Transverse colon (tissue), 4 donors: Measurements from ENCODE around the gene RPL18A. TPM values are rescaled to one million over a fixed set of nuclear protein-coding genes. Genes with fewer than 3 reads are reported as not detected.
"Not testable (repeated sequence)": the region's sequence is repeated elsewhere in the genome, so short reads cannot be mapped to it uniquely, and the experiment has no call there.

ENCODE experiments used
- DNase-seq: peaks from one replicate; pipeline ENCODE4 v3.0.0-alpha.2; 2019
- H3K27ac ChIP-seq, 4 donors: fragments of 200-600 bp; sonication (generic); 2 replicates each; pipeline ENCODE4 v1.5.1; 2016 to 2018; ENCODE audit warnings: inconsistent platforms in 4 of 4
- H3K27me3 ChIP-seq: fragments of 200-600 bp; sonication (generic); 2 replicates; pipeline ENCODE4 v1.5.1; 2017; ENCODE audit warnings: inconsistent platforms
- H3K36me3 ChIP-seq, 4 donors: fragments of 200-600 bp; sonication (generic); 2 replicates each; pipeline ENCODE4 v1.5.1; 2017 to 2019; ENCODE audit warnings: inconsistent platforms in 4 of 4
- H3K4me1 ChIP-seq, 4 donors: fragments of 200-600 bp; sonication (generic); 2 replicates each; pipeline ENCODE4 v1.5.1; 2017 to 2020; ENCODE audit warnings: inconsistent platforms in 4 of 4
- H3K4me3 ChIP-seq, 4 donors: fragments of 200-600 bp; sonication (generic); 1 replicate in 1 of 4; 2 replicates in 3 of 4; pipeline versions ENCODE4 v1.5.1 to v1.6.1; 2017 to 2019; ENCODE audit warnings: inconsistent platforms in 4 of 4
- H3K9me3 ChIP-seq, 2 donors: fragments of 200-600 bp; sonication (generic); 2 replicates each; pipeline ENCODE4 v1.5.1; 2017 to 2019; ENCODE audit warnings: inconsistent platforms in 2 of 2
- EP300 ChIP-seq: sonication (generic); formaldehyde crosslinking; IDR thresholded peaks from one replicate; pipeline ENCODE4 v1.6.1; 2017; ENCODE audit warnings: antibody characterized with exemption, low read depth
- POLR2A ChIP-seq: fragments of 450-650 bp; IDR thresholded peaks from one replicate; pipeline ENCODE4 v1.6.1; 2016; ENCODE audit warnings: antibody characterized with exemption, mild to moderate bottlenecking, moderate library complexity
- POLR2AphosphoS5 ChIP-seq, 3 donors: sonication (generic); formaldehyde crosslinking; IDR thresholded peaks; one replicate each; pipeline ENCODE4 v1.6.1; 2016; ENCODE audit warnings: antibody characterized with exemption in 3 of 3
- WGBS, 2 donors: methylation state at CpG; one replicate each; pipeline ENCODE4 v1.1.5; 2018; ENCODE audit warnings: low coverage in 1 of 2; 5-methylcytosine and 5-hydroxymethylcytosine counted together
- in situ Hi-C, 4 donors: fragments of 200-750 bp; cut with MboI; loops; one replicate each; pipeline versions ENCODE4 v1.15.0 to v1.15.1; 2017; ENCODE audit warnings: low sequenced_read_pairs in 3 of 4, low pct_ligation_motif_present in 1 of 4, low pct_unique_long_range_greater_than_20kb in 1 of 4
- intact Hi-C: fragments of 100-400 bp; cut with DNase I; formaldehyde crosslinking; loops from one replicate; pipeline ENCODE4 v1.15.1; 2023; ENCODE audit warnings: low total_unique reads
- total RNA-seq, 4 donors: library from RNA; depleted of rRNA; stranded (reverse); fragments of >200 nt; gene quantifications; one replicate each; pipeline ENCODE4 v1.1.0, GENCODE V29; 2016
- TF ChIP-seq, protein P1 (sequence below), 5 experiments: fragments of 200-600 bp in 3 of 5; fragments of 450-650 bp in 2 of 5; sonication (generic) in 3 of 5; IDR thresholded peaks; 1 replicate in 2 of 5; 2 replicates in 3 of 5; pipeline ENCODE4 v1.5.1; 2016 to 2017; ENCODE audit warnings: antibody characterized with exemption in 5 of 5, inconsistent platforms in 3 of 5, mild to moderate bottlenecking in 2 of 5, moderate library complexity in 1 of 5

RPL18A gene
- total RNA-seq, 4 donors from 2014 or later, result 727 to 1,372 (median 1,071) TPM

DNA sequence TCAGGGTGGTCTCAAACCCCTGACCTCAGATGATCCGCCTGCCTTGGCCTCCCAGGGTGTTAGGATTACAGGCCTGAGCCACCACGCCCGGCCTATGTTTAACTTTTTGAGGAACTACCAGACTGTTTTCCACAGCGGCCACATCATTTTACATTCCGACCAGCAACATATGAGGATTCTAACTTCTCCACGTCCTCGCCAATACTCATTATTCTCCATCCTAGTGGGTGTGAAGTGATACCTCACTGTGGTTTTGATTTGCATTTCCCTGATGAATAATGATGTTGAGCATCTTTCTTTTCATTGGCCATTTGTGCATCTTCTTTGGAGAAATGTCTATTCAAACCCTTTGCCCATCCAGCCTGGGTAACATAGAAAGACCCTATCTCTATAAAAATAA lies 26.8 kb downstream of the RPL18A start:
- no peaks in the 10 kb centered on the region for H3K9me3 ChIP-seq
- WGBS, 2 donors, result 56% methylated on average over 7 of the region's 7 CpGs; no CpG with 5 or more reads in 1 of the 2 donors
- intact Hi-C loops (no loop called here), in situ Hi-C loops (no loop called here)
- no peaks in the 10 kb centered on the region for H3K4me1 ChIP-seq
- peaks cover 20% of the 10 kb centered on the region for H3K27me3 ChIP-seq
- no peak overlapping the region for H3K27ac ChIP-seq
- TF ChIP-seq, protein P1, sequence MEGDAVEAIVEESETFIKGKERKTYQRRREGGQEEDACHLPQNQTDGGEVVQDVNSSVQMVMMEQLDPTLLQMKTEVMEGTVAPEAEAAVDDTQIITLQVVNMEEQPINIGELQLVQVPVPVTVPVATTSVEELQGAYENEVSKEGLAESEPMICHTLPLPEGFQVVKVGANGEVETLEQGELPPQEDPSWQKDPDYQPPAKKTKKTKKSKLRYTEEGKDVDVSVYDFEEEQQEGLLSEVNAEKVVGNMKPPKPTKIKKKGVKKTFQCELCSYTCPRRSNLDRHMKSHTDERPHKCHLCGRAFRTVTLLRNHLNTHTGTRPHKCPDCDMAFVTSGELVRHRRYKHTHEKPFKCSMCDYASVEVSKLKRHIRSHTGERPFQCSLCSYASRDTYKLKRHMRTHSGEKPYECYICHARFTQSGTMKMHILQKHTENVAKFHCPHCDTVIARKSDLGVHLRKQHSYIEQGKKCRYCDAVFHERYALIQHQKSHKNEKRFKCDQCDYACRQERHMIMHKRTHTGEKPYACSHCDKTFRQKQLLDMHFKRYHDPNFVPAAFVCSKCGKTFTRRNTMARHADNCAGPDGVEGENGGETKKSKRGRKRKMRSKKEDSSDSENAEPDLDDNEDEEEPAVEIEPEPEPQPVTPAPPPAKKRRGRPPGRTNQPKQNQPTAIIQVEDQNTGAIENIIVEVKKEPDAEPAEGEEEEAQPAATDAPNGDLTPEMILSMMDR (IDR thresholded peaks at IDR 0.05), result no peak
- TF ChIP-seq EP300 (no peak), POLR2A (no peak), POLR2AphosphoS5 (IDR thresholded peaks at IDR 0.05) (no peak)
- DNase-seq, result no peak
- no peak overlapping the region for H3K4me3 ChIP-seq
- no peaks in the 10 kb centered on the region for H3K36me3 ChIP-seq

DNA sequence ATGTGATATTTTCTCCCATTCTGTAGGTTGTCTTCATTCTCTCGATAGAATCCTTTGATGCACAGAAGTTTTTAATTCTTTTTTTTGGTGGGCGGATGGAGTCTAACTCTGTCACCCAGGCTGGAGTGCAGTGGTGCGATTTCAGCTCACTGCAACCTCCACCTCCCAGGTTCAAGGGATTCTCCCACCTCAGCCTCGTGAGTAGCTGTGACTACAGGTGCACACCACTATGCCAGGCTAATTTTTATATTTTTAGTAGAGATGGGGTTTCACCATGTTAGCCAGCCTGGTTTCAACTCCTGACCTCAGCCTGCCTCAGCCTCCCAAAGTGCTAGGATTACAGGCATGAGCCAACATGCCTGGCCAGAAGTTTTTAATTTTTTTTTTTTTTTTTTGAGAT lies 27.5 kb downstream of the RPL18A start:
- H3K4me1 ChIP-seq, H3K36me3 ChIP-seq, DNase-seq, H3K4me3 ChIP-seq, intact Hi-C loops, H3K27ac ChIP-seq, in situ Hi-C loops, H3K9me3 ChIP-seq: not testable (repeated sequence)
- 70 to 80% methylated on average over 3 to 4 of the region's 4 CpGs for WGBS, 2 donors
- H3K27me3 ChIP-seq, result peaks cover 20% of the 10 kb centered on the region

DNA sequence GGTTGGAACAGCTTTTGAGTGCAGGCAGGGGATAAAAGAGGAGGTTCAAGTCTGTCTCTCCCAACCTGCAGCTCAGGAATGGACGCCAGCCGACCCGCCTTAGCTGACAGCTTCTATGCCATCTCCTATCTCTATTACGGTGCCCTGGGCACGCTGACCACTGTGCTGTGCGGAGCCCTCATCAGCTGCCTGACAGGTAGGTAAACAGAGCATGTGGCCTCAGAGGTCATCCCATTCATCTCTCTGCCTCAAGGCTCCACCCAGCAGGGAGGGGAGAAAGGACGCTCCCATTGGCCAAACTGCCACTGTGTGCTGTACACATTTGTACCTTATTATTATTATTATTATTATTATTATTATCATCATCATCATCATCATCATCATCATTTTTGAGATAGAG lies 28.6 kb downstream of the RPL18A start:
- peaks cover 20% of the 10 kb centered on the region for H3K27me3 ChIP-seq
- TF ChIP-seq POLR2A, result no peak
- TF ChIP-seq EP300, result no peak
- TF ChIP-seq POLR2AphosphoS5 (IDR thresholded peaks at IDR 0.05), result no peak
- TF ChIP-seq, protein P1 (IDR thresholded peaks at IDR 0.05), result no peak
- intact Hi-C loops (no loop called here), in situ Hi-C loops (no loop called here)
- no peak overlapping the region for H3K27ac ChIP-seq
- H3K9me3 ChIP-seq, result no peaks in the 10 kb centered on the region
- no peaks in the 10 kb centered on the region for H3K36me3 ChIP-seq
- no peak for DNase-seq
- no peaks in the 10 kb centered on the region for H3K4me1 ChIP-seq
- WGBS, 2 donors, result 76% methylated on average over 7 of the region's 7 CpGs; no CpG with 5 or more reads in 1 of the 2 donors
- no peak overlapping the region for H3K4me3 ChIP-seq

DNA sequence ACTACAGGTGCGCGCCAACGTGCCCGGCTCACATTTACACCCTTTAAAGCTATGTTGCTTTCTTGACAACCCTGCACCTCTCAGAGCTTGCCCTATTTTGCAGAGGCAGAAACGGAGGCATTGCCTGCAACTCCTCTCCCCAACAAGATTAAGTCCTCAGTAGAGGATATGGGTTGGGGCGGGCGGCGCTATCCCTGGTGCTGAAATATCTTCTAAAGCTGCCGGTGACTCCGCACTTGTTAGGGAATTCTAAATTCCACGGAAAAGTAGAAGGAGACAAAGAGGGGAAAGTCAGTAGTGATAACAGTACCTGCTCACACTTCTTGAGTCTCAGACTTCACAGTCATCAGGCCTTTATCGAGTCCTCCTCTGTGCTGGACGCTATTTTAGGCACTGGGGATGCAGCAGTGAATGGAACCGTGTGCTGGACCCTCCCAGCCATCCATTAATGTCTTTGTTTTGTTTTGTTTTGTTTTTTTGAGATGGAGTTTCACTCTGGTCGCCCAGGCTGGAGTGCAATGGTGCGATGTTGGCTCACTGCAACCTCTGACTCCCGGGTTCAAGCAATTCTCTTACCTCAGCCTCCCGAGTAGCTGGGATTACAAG lies 30.0 kb downstream of the RPL18A start:
- Histone ChIP-seq H3K36me3 (no peaks in the 10 kb centered on the region), H3K4me3 (no peak overlapping the region), H3K4me1 (no peaks in the 10 kb centered on the region), H3K9me3 (no peaks in the 10 kb centered on the region), H3K27me3 (peaks cover 25% of the 10 kb centered on the region), H3K27ac (no peak overlapping the region)
- in situ Hi-C loops, result no loop called here
- no peak for DNase-seq
- intact Hi-C loops, result no loop called here
- 31 to 34% methylated on average over 8 to 18 of the region's 18 CpGs for WGBS, 2 donors
- TF ChIP-seq, protein P1 (IDR thresholded peaks at IDR 0.05), result no peak
- no peak for TF ChIP-seq POLR2A
- TF ChIP-seq POLR2AphosphoS5 (IDR thresholded peaks at IDR 0.05), result no peak
- TF ChIP-seq EP300, result no peak

DNA sequence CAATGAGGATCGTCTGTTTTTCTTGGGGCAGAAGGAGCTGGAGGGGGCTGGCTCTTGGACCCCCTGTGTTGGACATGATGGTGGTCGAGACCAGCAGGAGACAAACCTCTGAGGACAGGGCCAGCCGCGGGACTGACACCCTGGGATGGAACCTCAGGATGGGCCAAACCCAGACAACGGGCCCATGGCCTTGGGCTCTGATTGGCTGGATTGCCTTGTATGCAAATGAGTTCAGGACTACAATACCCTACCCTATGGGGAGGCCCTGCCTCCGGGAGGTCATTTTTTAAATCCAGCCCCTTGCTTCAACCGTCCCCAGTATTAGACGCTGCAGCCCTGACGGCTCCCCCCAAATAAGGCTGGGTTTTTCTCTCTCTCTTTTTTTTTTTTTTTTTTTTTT lies 34.1 kb downstream of the RPL18A start:
- DNase-seq, result no peak
- in situ Hi-C loops, result no loop called here
- intact Hi-C loops, result no loop called here
- Histone ChIP-seq H3K4me3 (no peak overlapping the region), H3K27ac (no peak overlapping the region), H3K27me3 (peaks cover 38% of the 10 kb centered on the region), H3K4me1 (no peaks in the 10 kb centered on the region), H3K36me3 (no peaks in the 10 kb centered on the region), H3K9me3 (no peaks in the 10 kb centered on the region)
- 77 to 100% methylated on average over 4 to 8 of the region's 9 CpGs for WGBS, 2 donors
- TF ChIP-seq, protein P1 (IDR thresholded peaks at IDR 0.05), result no peak
- no peak for TF ChIP-seq POLR2A
- TF ChIP-seq POLR2AphosphoS5 (IDR thresholded peaks at IDR 0.05), result no peak
- TF ChIP-seq EP300, result no peak
